ENCODE results near the gene TRIM42. TPM values are rescaled to one million over a fixed set of nuclear protein-coding genes. Genes with fewer than 3 reads are reported as not detected.

The TRIM42 gene
- total and polyA plus RNA-seq, 2 donors from 2014 or later = not detected

GRCh38 chr3:140703496-140703895 is 25.6 kb downstream of the TRIM42 start:
- no peak overlapping the region for H3K4me3 ChIP-seq (ENCODE audit: low read length in 3 of 3)
- TF ChIP-seq, protein P1, sequence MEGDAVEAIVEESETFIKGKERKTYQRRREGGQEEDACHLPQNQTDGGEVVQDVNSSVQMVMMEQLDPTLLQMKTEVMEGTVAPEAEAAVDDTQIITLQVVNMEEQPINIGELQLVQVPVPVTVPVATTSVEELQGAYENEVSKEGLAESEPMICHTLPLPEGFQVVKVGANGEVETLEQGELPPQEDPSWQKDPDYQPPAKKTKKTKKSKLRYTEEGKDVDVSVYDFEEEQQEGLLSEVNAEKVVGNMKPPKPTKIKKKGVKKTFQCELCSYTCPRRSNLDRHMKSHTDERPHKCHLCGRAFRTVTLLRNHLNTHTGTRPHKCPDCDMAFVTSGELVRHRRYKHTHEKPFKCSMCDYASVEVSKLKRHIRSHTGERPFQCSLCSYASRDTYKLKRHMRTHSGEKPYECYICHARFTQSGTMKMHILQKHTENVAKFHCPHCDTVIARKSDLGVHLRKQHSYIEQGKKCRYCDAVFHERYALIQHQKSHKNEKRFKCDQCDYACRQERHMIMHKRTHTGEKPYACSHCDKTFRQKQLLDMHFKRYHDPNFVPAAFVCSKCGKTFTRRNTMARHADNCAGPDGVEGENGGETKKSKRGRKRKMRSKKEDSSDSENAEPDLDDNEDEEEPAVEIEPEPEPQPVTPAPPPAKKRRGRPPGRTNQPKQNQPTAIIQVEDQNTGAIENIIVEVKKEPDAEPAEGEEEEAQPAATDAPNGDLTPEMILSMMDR (IDR thresholded peaks at IDR 0.05; ENCODE audit: borderline replicate concordance, extremely low read depth, insufficient read depth) = no peak
- no peak overlapping the region for H3K9ac ChIP-seq (ENCODE audit: low read length in 3 of 3)
- peaks cover 0 to 7% (median 3%) of the 10 kb centered on the region in 3 donors for H3K4me1 ChIP-seq (ENCODE audit: control insufficient read depth in 2 of 3, insufficient read depth in 2 of 3, low read depth in 1 of 3, low read length in 3 of 3)
- H3K9me3 ChIP-seq (ENCODE audit: control insufficient read depth in 2 of 3, insufficient read depth in 1 of 3, low read length in 3 of 3) = peaks cover 0 to 4% (median 0%) of the 10 kb centered on the region in 3 donors
- H3K27ac ChIP-seq (ENCODE audit: low read depth in 2 of 2, low read length in 2 of 2) = no peak overlapping the region
- FAIRE-seq = no peak
- intact Hi-C loops (cut with DNase I) = no loop called here
- H3K27me3 ChIP-seq (ENCODE audit: control insufficient read depth, insufficient read depth, low read length) = no peaks in the 10 kb centered on the region
- H3K36me3 ChIP-seq (ENCODE audit: control insufficient read depth in 2 of 3, insufficient read depth in 3 of 3, low read length in 3 of 3) = no peaks in the 10 kb centered on the region
- no peak for DNase-seq

DNA sequence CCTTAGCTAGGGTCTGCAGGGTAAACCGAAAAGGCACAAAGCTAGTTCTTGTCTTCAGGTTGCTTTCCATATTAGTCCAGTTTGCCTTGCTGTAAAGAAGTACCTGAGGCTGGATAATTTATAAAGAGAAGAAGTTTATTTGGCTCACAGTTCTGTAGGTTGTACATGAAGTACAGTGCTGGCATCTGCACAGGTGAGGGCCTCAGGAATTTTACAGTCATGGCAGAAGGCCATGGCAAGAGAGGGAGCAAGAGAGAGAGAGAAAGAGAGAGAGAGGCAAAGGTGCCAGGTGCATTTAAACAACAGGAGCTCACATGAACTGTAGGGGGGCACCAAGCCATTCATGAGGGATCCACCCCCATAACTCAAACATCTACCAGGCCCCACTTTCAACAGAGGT is 26.9 kb downstream of the TRIM42 start:
- H3K4me3 ChIP-seq (ENCODE audit: low read length in 3 of 3) = no peak overlapping the region
- no peak overlapping the region for H3K9ac ChIP-seq (ENCODE audit: low read length in 3 of 3)
- H3K9me3 ChIP-seq (ENCODE audit: control insufficient read depth in 2 of 3, insufficient read depth in 1 of 3, low read length in 3 of 3) = peaks cover 0 to 4% (median 0%) of the 10 kb centered on the region in 3 donors
- TF ChIP-seq, protein P1 (IDR thresholded peaks at IDR 0.05; ENCODE audit: borderline replicate concordance, extremely low read depth, insufficient read depth) = no peak
- H3K27me3 ChIP-seq (ENCODE audit: control insufficient read depth, insufficient read depth, low read length) = no peaks in the 10 kb centered on the region
- peaks cover 0 to 12% (median 8%) of the 10 kb centered on the region in 3 donors for H3K4me1 ChIP-seq (ENCODE audit: control insufficient read depth in 2 of 3, insufficient read depth in 2 of 3, low read depth in 1 of 3, low read length in 3 of 3)
- intact Hi-C loops (cut with DNase I) = no loop called here
- H3K36me3 ChIP-seq (ENCODE audit: control insufficient read depth in 2 of 3, insufficient read depth in 3 of 3, low read length in 3 of 3) = no peaks in the 10 kb centered on the region
- no peak overlapping the region for H3K27ac ChIP-seq (ENCODE audit: low read depth in 2 of 2, low read length in 2 of 2)
- DNase-seq (no peak), FAIRE-seq (no peak)

- intact Hi-C loops (cut with DNase I) = no loop called here
- TF ChIP-seq, protein P1 (IDR thresholded peaks at IDR 0.05; ENCODE audit: borderline replicate concordance, extremely low read depth, insufficient read depth) = no peak
- Histone ChIP-seq H3K9me3 (ENCODE audit: control insufficient read depth in 2 of 3, insufficient read depth in 1 of 3, low read length in 3 of 3) (peaks cover 0 to 4% (median 0%) of the 10 kb centered on the region in 3 donors), H3K9ac (ENCODE audit: low read length in 3 of 3) (no peak overlapping the region), H3K36me3 (ENCODE audit: control insufficient read depth in 2 of 3, insufficient read depth in 3 of 3, low read length in 3 of 3) (no peaks in the 10 kb centered on the region), H3K27me3 (ENCODE audit: control insufficient read depth, insufficient read depth, low read length) (no peaks in the 10 kb centered on the region), H3K27ac (ENCODE audit: low read depth in 2 of 2, low read length in 2 of 2) (no peak overlapping the region), H3K4me1 (ENCODE audit: control insufficient read depth in 2 of 3, insufficient read depth in 2 of 3, low read depth in 1 of 3, low read length in 3 of 3) (peaks cover 0 to 12% (median 8%) of the 10 kb centered on the region in 3 donors), H3K4me3 (ENCODE audit: low read length in 3 of 3) (no peak overlapping the region)
- DNase-seq (no peak), FAIRE-seq (no peak)
Observed at GRCh38 chr3:140705954-140706353, 28.1 kb downstream of the TRIM42 start.

GRCh38 chr3:140706360-140706759 is 28.5 kb downstream of the TRIM42 start:
- H3K27me3 ChIP-seq (ENCODE audit: control insufficient read depth, insufficient read depth, low read length) = no peaks in the 10 kb centered on the region
- FAIRE-seq (no peak), DNase-seq (no peak)
- H3K9me3 ChIP-seq (ENCODE audit: control insufficient read depth in 2 of 3, insufficient read depth in 1 of 3, low read length in 3 of 3) = peaks cover 0 to 4% (median 0%) of the 10 kb centered on the region in 3 donors
- intact Hi-C loops (cut with DNase I) = no loop called here
- H3K9ac ChIP-seq (ENCODE audit: low read length in 3 of 3) = no peak overlapping the region
- TF ChIP-seq, protein P1 (IDR thresholded peaks at IDR 0.05; ENCODE audit: borderline replicate concordance, extremely low read depth, insufficient read depth) = no peak
- no peak overlapping the region for H3K27ac ChIP-seq (ENCODE audit: low read depth in 2 of 2, low read length in 2 of 2)
- H3K4me1 ChIP-seq (ENCODE audit: control insufficient read depth in 2 of 3, insufficient read depth in 2 of 3, low read depth in 1 of 3, low read length in 3 of 3) = peaks cover 0 to 12% (median 8%) of the 10 kb centered on the region in 3 donors
- H3K36me3 ChIP-seq (ENCODE audit: control insufficient read depth in 2 of 3, insufficient read depth in 3 of 3, low read length in 3 of 3) = no peaks in the 10 kb centered on the region
- H3K4me3 ChIP-seq (ENCODE audit: low read length in 3 of 3) = no peak overlapping the region
